Activated CD8-positive, alpha-beta memory T cell treated with anti-CD3 and anti-CD28 coated beads, Interleukin-2, amount 50 U/mL, for 4 hours (primary cell): ENCODE results near the gene GRIPAP1.

ENCODE experiments used
- DNase-seq: peaks from one replicate; pipeline ENCODE4 v3.0.0-alpha.2; 2020

GRIPAP1 gene

GRCh38 chrX:49002091-49002935 is at the start of gene GRIPAP1:
Gene GRIPAP1, minus strand, starts transcription at chrX:49002264. Its CDS starts 35 bp downstream, at chrX:49002229.
- peak; percentile 71 for DNase-seq

GRCh38 chrX:49043987-49044281 is 41.9 kb upstream of the GRIPAP1 start:
- no peak for DNase-seq

GRCh38 chrX:49043220-49043986 is 41.3 kb upstream of the GRIPAP1 start, which contains the start of gene TFE3:
Gene TFE3, minus strand, starts transcription at chrX:49043357. Its CDS starts 131 bp downstream, at chrX:49043226.
- peak; percentile 93 for DNase-seq

- peak; percentile 29 for DNase-seq
Measured at GRCh38 chrX:49042581-49043219, 40.6 kb upstream of the GRIPAP1 start.

GRCh38 chrX:49041744-49042580 is 39.9 kb upstream of the GRIPAP1 start:
- no peak for DNase-seq

- DNase-seq, result no peak
Measured at GRCh38 chrX:49040376-49040955, 38.4 kb upstream of the GRIPAP1 start.

- DNase-seq, result peak; percentile 36
Measured at GRCh38 chrX:49039598-49040375, 37.7 kb upstream of the GRIPAP1 start.

- DNase-seq, result no peak
Measured at GRCh38 chrX:49037883-49038475, 35.9 kb upstream of the GRIPAP1 start.

- DNase-seq, result no peak
Measured at GRCh38 chrX:49030283-49030682, 28.2 kb upstream of the GRIPAP1 start.

GRCh38 chrX:49029876-49030275 is 27.8 kb upstream of the GRIPAP1 start:
- no peak for DNase-seq

GRCh38 chrX:49019599-49020249 is 17.7 kb upstream of the GRIPAP1 start:
- DNase-seq, result no peak

- DNase-seq, result no peak
Measured at GRCh38 chrX:49019050-49019449, 17.0 kb upstream of the GRIPAP1 start.

- no peak for DNase-seq
Measured at GRCh38 chrX:49003696-49004095, 1.6 kb upstream of the GRIPAP1 start.

- peak; percentile 43 for DNase-seq
Measured at GRCh38 chrX:49001521-49002090, 458 bp downstream of the GRIPAP1 start.

- no peak for DNase-seq
Measured at GRCh38 chrX:49000636-49001035, 1.4 kb downstream of the GRIPAP1 start.

- no peak for DNase-seq
Measured at GRCh38 chrX:48999030-48999429, 3.0 kb downstream of the GRIPAP1 start.

GRCh38 chrX:48998391-48998790 is 3.7 kb downstream of the GRIPAP1 start:
- DNase-seq, result no peak

GRCh38 chrX:48997865-48998264 is 4.2 kb downstream of the GRIPAP1 start:
- DNase-seq, result no peak

- no peak for DNase-seq
Measured at GRCh38 chrX:48997455-48997854, 4.6 kb downstream of the GRIPAP1 start.

- DNase-seq, result no peak
Measured at GRCh38 chrX:48996969-48997368, 5.1 kb downstream of the GRIPAP1 start.
